ENCODE data around the gene PSKH1. TPM values are rescaled to one million over a fixed set of nuclear protein-coding genes. Genes with fewer than 3 reads are reported as not detected.

PSKH1 gene
- total RNA-seq, 4 donors from 2014 or later, result 16.4 to 26.9 (median 24.5) TPM

DNA sequence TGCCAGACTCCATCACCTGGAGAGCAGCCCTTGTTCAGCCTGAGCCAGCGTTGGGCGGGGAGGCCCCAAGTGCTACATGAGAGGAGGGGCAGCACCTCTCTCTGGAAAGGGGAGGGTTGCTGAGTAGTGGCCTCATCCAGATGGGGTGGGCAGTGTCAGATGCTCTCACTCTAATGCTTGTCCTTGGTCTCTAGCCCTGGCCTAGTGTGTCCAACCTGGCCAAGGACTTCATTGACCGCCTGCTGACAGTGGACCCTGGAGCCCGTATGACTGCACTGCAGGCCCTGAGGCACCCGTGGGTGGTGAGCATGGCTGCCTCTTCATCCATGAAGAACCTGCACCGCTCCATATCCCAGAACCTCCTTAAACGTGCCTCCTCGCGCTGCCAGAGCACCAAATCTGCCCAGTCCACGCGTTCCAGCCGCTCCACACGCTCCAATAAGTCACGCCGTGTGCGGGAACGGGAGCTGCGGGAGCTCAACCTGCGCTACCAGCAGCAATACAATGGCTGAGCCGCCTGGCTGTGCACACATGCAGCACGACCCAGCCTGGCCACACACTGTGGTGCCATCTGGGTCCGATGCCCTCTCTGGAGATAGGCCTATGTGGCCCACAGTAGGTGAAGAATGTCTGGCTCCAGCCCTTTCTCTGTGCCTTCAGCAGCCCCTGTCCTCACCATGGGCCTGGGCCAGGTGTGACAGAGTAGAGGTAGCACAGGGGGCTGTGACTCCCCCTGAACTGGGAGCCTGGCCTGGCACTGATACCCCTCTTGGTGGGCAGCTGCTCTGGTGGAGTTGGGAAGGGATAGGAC, 34.3 kb downstream of the PSKH1 start:
- 90% methylated on average over 22 of the region's 22 CpGs for WGBS
- Histone ChIP-seq H3K4me3 (no peak overlapping the region), H3K27me3 (no peaks in the 10 kb centered on the region), H3K27ac (no peak overlapping the region), H3K36me3 (peaks cover 34% of the 10 kb centered on the region), H3K9me3 (no peaks in the 10 kb centered on the region), H3K4me1 (peaks cover 43% of the 10 kb centered on the region)
- TF ChIP-seq POLR2AphosphoS5 (IDR thresholded peaks at IDR 0.05), result no peak
- TF ChIP-seq POLR2A (IDR thresholded peaks at IDR 0.05), result no peak
- no peak for DNase-seq (ENCODE audit: low spot score in 2 of 2)

DNA sequence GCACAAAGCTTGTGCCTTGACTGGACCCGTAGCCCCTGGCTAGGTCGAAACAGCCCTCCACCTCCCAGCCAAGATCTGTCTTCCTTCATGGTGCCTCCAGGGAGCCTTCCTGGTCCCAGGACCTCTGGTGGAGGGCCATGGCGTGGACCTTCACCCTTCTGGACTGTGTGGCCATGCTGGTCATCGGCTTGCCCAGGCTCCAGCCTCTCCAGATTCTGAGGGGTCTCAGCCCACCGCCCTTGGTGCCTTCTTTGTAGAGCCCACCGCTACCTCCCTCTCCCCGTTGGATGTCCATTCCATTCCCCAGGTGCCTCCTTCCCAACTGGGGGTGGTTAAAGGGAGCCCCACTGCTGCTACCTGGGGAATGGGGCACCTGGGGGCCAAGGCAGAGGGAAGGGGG, 35.1 kb downstream of the PSKH1 start:
- no peak for DNase-seq (ENCODE audit: low spot score in 2 of 2)
- WGBS, result 83% methylated on average over 7 of the region's 7 CpGs

DNA sequence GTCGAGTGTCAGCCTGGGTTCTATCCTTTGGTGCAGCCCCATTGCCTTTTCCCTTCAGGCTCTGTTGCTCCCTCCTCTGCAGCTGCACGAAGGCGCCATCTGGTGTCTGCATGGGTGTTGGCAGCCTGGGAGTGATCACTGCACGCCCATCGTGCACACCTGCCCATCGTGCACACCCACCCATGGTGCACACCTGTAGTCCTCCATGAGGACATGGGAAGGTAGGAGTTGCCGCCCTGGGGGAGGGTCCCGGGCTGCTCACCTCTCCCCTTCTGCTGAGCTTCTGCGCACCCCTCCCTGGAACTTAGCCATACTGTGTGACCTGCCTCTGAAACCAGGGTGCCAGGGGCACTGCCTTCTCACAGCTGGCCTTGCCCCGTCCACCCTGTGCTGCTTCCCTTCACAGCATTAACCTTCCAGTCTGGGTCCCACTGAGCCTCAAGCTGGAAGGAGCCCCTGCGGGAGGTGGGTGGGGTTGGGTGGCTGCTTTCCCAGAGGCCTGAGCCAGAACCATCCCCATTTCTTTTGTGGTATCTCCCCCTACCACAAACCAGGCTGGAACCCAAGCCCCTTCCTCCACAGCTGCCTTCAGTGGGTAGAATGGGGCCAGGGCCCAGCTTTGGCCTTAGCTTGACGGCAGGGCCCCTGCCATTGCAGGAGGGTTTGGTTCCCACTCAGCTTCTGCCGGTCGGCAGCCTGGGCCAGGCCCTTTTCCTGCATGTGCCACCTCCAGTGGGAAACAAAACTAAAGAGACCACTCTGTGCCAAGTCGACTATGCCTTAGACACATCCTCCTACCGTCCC, 35.7 kb downstream of the PSKH1 start:
- Histone ChIP-seq H3K27ac (no peak overlapping the region), H3K9me3 (no peaks in the 10 kb centered on the region), H3K27me3 (no peaks in the 10 kb centered on the region), H3K4me3 (no peak overlapping the region), H3K4me1 (peaks cover 29% of the 10 kb centered on the region), H3K36me3 (peaks cover 34% of the 10 kb centered on the region)
- TF ChIP-seq POLR2A (IDR thresholded peaks at IDR 0.05) (no peak), POLR2AphosphoS5 (IDR thresholded peaks at IDR 0.05) (no peak), EP300 (IDR thresholded peaks at IDR 0.05) (no peak)
- TF ChIP-seq, protein P1, sequence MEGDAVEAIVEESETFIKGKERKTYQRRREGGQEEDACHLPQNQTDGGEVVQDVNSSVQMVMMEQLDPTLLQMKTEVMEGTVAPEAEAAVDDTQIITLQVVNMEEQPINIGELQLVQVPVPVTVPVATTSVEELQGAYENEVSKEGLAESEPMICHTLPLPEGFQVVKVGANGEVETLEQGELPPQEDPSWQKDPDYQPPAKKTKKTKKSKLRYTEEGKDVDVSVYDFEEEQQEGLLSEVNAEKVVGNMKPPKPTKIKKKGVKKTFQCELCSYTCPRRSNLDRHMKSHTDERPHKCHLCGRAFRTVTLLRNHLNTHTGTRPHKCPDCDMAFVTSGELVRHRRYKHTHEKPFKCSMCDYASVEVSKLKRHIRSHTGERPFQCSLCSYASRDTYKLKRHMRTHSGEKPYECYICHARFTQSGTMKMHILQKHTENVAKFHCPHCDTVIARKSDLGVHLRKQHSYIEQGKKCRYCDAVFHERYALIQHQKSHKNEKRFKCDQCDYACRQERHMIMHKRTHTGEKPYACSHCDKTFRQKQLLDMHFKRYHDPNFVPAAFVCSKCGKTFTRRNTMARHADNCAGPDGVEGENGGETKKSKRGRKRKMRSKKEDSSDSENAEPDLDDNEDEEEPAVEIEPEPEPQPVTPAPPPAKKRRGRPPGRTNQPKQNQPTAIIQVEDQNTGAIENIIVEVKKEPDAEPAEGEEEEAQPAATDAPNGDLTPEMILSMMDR (IDR thresholded peaks at IDR 0.05), result peak; percentile 59 to 85
- WGBS, result 66% methylated on average over 6 of the region's 16 CpGs
- peak in 1 of 2 donors; percentile 84 for DNase-seq (ENCODE audit: low spot score in 2 of 2)

More for the DNA sequence above, 35.1 kb downstream of the PSKH1 start:
- Histone ChIP-seq H3K9me3 (no peaks in the 10 kb centered on the region), H3K27me3 (no peaks in the 10 kb centered on the region), H3K4me3 (no peak overlapping the region), H3K27ac (no peak overlapping the region), H3K4me1 (peaks cover 35% of the 10 kb centered on the region), H3K36me3 (peaks cover 34% of the 10 kb centered on the region)
- TF ChIP-seq POLR2A (IDR thresholded peaks at IDR 0.05), result no peak
- TF ChIP-seq EP300 (IDR thresholded peaks at IDR 0.05), result no peak
- TF ChIP-seq, protein P1 (IDR thresholded peaks at IDR 0.05), result no peak
- no peak for TF ChIP-seq POLR2AphosphoS5 (IDR thresholded peaks at IDR 0.05)

DNA sequence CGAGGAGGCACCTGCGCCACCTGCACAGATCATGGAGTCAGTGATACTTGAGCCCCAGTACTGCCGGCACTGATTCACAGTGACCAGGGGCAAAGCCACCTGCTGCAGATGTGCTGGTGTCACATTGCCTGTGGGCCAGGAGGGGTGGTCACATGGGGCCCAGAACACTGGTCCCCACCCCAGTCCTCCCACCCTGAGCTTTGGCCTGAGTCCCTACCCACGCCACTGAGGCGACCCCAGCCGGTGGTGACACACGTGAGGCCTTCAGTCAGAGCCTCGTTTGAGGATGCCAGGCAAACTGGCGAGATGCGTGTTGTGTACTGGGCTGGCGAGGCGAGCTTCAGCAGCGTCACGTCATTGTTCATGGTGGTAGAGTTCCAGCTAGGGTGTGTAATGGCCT, 37.1 kb downstream of the PSKH1 start:
- peaks cover 34% of the 10 kb centered on the region for H3K36me3 ChIP-seq
- peaks cover 27% of the 10 kb centered on the region for H3K4me1 ChIP-seq
- no peak for TF ChIP-seq POLR2A (IDR thresholded peaks at IDR 0.05)
- no peak for TF ChIP-seq POLR2AphosphoS5 (IDR thresholded peaks at IDR 0.05)
- no peak for TF ChIP-seq EP300 (IDR thresholded peaks at IDR 0.05)
- TF ChIP-seq, protein P1 (IDR thresholded peaks at IDR 0.05), result no peak
- DNase-seq (ENCODE audit: low spot score in 2 of 2), result peak in 1 of 2 donors; percentile 59
- no peaks in the 10 kb centered on the region for H3K27me3 ChIP-seq
- no peak overlapping the region for H3K27ac ChIP-seq
- no peaks in the 10 kb centered on the region for H3K9me3 ChIP-seq
- 85% methylated on average over 11 of the region's 14 CpGs for WGBS
- H3K4me3 ChIP-seq, result no peak overlapping the region

DNA sequence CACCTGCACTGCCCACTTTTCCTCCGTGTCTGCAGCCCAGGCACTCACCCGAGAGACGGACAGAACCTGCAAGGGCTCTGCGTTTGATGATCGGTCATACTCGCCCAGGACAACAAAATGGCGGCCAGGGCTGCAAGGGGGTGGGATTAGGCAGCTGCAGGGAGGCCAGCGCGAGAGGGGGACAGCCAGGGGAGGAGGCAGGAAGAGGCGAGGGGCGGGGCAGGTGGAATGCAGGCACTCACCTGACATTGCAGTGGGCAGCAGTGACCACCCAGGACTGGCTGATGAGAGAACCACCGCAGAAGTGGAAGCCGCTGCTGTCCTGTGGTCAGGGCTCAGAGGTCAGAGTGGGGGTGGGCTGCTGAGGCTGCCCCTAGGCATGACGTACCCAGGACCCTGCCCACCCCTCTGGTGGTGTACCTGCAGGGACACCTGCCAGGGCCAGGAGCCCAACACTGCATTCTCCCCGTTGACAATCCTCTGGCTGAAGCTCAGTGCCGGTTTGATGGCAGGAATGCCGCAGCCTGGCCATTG, 37.7 kb downstream of the PSKH1 start:
- H3K27me3 ChIP-seq, result no peaks in the 10 kb centered on the region
- H3K4me1 ChIP-seq, result peaks cover 27% of the 10 kb centered on the region
- DNase-seq (ENCODE audit: low spot score in 2 of 2), result no peak
- no peak overlapping the region for H3K4me3 ChIP-seq
- H3K27ac ChIP-seq, result no peak overlapping the region
- peaks cover 34% of the 10 kb centered on the region for H3K36me3 ChIP-seq
- 90% methylated on average over 14 of the region's 17 CpGs for WGBS
- TF ChIP-seq POLR2AphosphoS5 (IDR thresholded peaks at IDR 0.05) (no peak), POLR2A (IDR thresholded peaks at IDR 0.05) (no peak), EP300 (IDR thresholded peaks at IDR 0.05) (no peak)
- TF ChIP-seq, protein P1 (IDR thresholded peaks at IDR 0.05), result no peak
- H3K9me3 ChIP-seq, result no peaks in the 10 kb centered on the region

All from suprapubic skin (tissue), 4 donors.